SHP77 treated with DMSO at 0.1 percent for 48 hours (cell line): ENCODE measurements around the gene MDM4.
A peak's percentile ranks its signal among the peaks of the same experiment; 100 is the strongest.
"Not testable (repeated sequence)": the region's sequence is repeated elsewhere in the genome, so short reads cannot be mapped to it uniquely, and the experiment has no call there.

Experiments
- DNase-seq: peaks from one replicate; lab custom pipeline; 2025; lab: John Stamatoyannopoulos, UW

The MDM4 gene

GRCh38 chr1:204516180-204516879 lies at the start of gene MDM4:
MDM4 (plus strand) TSS chr1:204516406; CDS start chr1:204525519, 9,113 bp downstream.
- peak; percentile 89 for DNase-seq

GRCh38 chr1:204466416-204467405 lies 49.5 kb upstream of the MDM4 start:
- DNase-seq, result no peak

GRCh38 chr1:204468206-204468605 lies 48.0 kb upstream of the MDM4 start:
- no peak for DNase-seq

- no peak for DNase-seq
Observed at GRCh38 chr1:204468766-204469302, 47.4 kb upstream of the MDM4 start.

- DNase-seq, result no peak
Observed at GRCh38 chr1:204469304-204469703, 46.9 kb upstream of the MDM4 start.

GRCh38 chr1:204471687-204472086 lies 44.5 kb upstream of the MDM4 start:
- DNase-seq, result no peak

- no peak for DNase-seq
Observed at GRCh38 chr1:204472660-204473059, 43.5 kb upstream of the MDM4 start.

- DNase-seq, result no peak
Observed at GRCh38 chr1:204473400-204473965, 42.7 kb upstream of the MDM4 start.

- no peak for DNase-seq
Observed at GRCh38 chr1:204475656-204476432, 40.4 kb upstream of the MDM4 start.

GRCh38 chr1:204476563-204476962 lies 39.6 kb upstream of the MDM4 start:
- DNase-seq, result no peak

- DNase-seq, result no peak
Observed at GRCh38 chr1:204477036-204477740, 39.0 kb upstream of the MDM4 start.

- no peak for DNase-seq
Observed at GRCh38 chr1:204478172-204478899, 37.9 kb upstream of the MDM4 start.

GRCh38 chr1:204478921-204479320 lies 37.3 kb upstream of the MDM4 start:
- no peak for DNase-seq

GRCh38 chr1:204479387-204480136 lies 36.6 kb upstream of the MDM4 start:
- no peak for DNase-seq

GRCh38 chr1:204480515-204480914 lies 35.7 kb upstream of the MDM4 start:
- DNase-seq, result no peak

- no peak for DNase-seq
Observed at GRCh38 chr1:204483791-204484190, 32.4 kb upstream of the MDM4 start.

- DNase-seq, result not testable (repeated sequence)
Observed at GRCh38 chr1:204486513-204487255, 29.5 kb upstream of the MDM4 start.

- no peak for DNase-seq
Observed at GRCh38 chr1:204487256-204487615, 29.0 kb upstream of the MDM4 start.

GRCh38 chr1:204491655-204492054 lies 24.6 kb upstream of the MDM4 start:
- no peak for DNase-seq
